Immature natural killer cell (primary cell): Measurements from ENCODE around the gene ATOH8. TPM values are rescaled to one million over a fixed set of nuclear protein-coding genes. Genes with fewer than 3 reads are reported as not detected.

Source experiments
- DNase-seq, 3 donors: peaks; one replicate each; pipeline ENCODE4 v3.0.0; 2022; ENCODE audit warnings: mixed read lengths in 1 of 3
- H3K27ac Mint-ChIP-seq, 6 donors: one replicate each; pipeline ENCODE4 v1.8.0; 2020; ENCODE audit warnings: mixed read lengths in 6 of 6, mild to moderate bottlenecking in 5 of 6, inconsistent platforms in 4 of 6, moderate library complexity in 3 of 6
- H3K27me3 Mint-ChIP-seq, 3 donors: one replicate each; pipeline ENCODE4 v1.8.0; 2020 to 2021; ENCODE audit warnings: low read depth in 3 of 3, mild to moderate bottlenecking in 3 of 3, mixed read lengths in 3 of 3, moderate library complexity in 3 of 3, inconsistent platforms in 1 of 3
- H3K36me3 Mint-ChIP-seq, 3 donors: one replicate each; pipeline ENCODE4 v1.8.0; 2020; ENCODE audit warnings: mixed read lengths in 3 of 3, inconsistent platforms in 2 of 3, mild to moderate bottlenecking in 2 of 3
- H3K4me1 Mint-ChIP-seq, 2 donors: one replicate each; pipeline ENCODE4 v1.8.0; 2020; ENCODE audit warnings: inconsistent platforms in 2 of 2, mild to moderate bottlenecking in 2 of 2, mixed read lengths in 2 of 2, moderate library complexity in 1 of 2
- H3K4me3 Mint-ChIP-seq, 5 donors: one replicate each; pipeline ENCODE4 v1.8.0; 2020; ENCODE audit warnings: mild to moderate bottlenecking in 5 of 5, mixed read lengths in 5 of 5, inconsistent platforms in 3 of 5, moderate library complexity in 3 of 5
- H3K9me3 Mint-ChIP-seq, 6 donors: one replicate each; pipeline ENCODE4 v1.8.0; 2020; ENCODE audit warnings: mild to moderate bottlenecking in 6 of 6, mixed read lengths in 6 of 6, inconsistent platforms in 4 of 6, moderate library complexity in 3 of 6
- polyA plus RNA-seq, 3 donors: library from polyadenylated mRNA; unstranded; fragments of 300-500 nt; fragmentation: Illumina TruSeq; gene quantifications; one replicate each; pipeline ENCODE4 v1.2.3, GENCODE V29; 2021

The ATOH8 gene, protein sequence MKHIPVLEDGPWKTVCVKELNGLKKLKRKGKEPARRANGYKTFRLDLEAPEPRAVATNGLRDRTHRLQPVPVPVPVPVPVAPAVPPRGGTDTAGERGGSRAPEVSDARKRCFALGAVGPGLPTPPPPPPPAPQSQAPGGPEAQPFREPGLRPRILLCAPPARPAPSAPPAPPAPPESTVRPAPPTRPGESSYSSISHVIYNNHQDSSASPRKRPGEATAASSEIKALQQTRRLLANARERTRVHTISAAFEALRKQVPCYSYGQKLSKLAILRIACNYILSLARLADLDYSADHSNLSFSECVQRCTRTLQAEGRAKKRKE
- not detected for polyA plus RNA-seq

DNA sequence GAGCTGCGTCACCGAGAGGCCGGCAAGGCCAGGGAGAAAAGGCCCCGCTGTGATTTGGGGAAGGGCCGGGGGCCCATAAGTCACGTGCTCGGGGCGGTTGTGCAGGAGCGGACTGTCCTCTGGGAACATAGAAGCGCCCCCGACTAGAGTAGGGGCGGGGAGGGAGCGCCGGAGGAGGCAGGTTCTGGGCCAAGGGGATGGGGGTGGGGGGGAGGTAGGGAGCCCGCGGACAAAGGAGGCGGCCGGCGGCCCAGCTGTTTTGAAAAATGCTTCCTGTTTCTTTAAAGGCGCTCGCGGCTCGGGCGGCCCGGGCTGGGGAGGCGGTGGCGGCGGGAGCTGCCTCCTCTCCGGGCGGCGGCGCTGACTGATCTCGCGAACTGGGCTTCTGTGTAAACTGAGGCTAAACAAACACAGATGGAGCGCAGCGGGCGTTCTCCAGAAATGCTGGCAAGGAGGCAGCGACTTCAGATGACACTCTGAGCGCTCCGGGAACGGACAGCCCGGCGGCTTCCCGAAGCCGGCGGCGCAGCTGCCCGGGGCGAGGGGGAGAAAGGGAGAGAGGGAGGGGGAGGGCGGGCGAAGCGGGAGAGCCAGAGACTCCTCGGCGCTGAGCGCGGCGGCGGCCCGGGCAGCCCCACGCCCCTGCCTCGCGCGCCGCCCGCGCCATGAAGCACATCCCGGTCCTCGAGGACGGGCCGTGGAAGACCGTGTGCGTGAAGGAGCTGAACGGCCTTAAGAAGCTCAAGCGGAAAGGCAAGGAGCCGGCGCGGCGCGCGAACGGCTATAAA lies at the start of gene ATOH8:
ATOH8 (plus strand) TSS at position 467 of the 788 bp plus-strand sequence; CDS start at position 666, 199 bp downstream.
- H3K27ac Mint-ChIP-seq = no peak within 1 kb of the TSS
- peaks cover 21 to 34% (median 26%) of the 10 kb centered on the region in 3 donors for H3K27me3 Mint-ChIP-seq
- peak within 1 kb of the TSS; percentile 69 to 84 (median 78) for H3K4me3 Mint-ChIP-seq
- no peaks in the 10 kb centered on the region for H3K9me3 Mint-ChIP-seq
- H3K36me3 Mint-ChIP-seq = no peaks in the 10 kb centered on the region
- DNase-seq = peak in 2 of 3 donors; percentile 21 to 22
- H3K4me1 Mint-ChIP-seq = peaks cover 17 to 18% of the 10 kb centered on the region in 2 donors

DNA sequence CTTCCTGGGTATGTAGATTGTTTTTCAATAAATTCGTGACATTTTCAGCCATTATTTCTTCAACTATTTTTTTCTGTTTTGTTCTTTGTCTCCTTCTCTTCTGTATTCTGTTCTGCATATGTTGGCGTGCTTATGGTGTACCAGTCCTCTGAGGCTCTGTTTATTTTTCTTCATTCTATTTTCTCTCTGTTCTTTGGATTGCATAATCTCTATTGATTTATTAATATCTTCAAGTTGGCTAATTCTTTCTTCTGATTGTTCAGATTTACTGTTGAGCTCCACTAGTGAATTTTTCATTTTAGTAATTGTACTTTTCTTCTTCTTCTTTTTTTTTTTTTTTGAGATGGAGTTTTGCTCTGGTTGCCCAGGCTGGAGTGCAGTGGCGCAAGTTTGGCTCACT lies 49.8 kb upstream of the ATOH8 start:
- no peak for DNase-seq
- Mint-ChIP-seq H3K4me3 (peak overlapping the region; percentile 75 to 90 (median 77)), H3K36me3 (peaks cover 15 to 20% (median 16%) of the 10 kb centered on the region in 3 donors), H3K9me3 (no peaks in the 10 kb centered on the region), H3K27me3 (peaks cover 10 to 13% (median 12%) of the 10 kb centered on the region in 3 donors), H3K4me1 (peaks cover 78 to 85% of the 10 kb centered on the region in 2 donors), H3K27ac (peak overlapping the region; percentile 91 to 98 (median 95))

DNA sequence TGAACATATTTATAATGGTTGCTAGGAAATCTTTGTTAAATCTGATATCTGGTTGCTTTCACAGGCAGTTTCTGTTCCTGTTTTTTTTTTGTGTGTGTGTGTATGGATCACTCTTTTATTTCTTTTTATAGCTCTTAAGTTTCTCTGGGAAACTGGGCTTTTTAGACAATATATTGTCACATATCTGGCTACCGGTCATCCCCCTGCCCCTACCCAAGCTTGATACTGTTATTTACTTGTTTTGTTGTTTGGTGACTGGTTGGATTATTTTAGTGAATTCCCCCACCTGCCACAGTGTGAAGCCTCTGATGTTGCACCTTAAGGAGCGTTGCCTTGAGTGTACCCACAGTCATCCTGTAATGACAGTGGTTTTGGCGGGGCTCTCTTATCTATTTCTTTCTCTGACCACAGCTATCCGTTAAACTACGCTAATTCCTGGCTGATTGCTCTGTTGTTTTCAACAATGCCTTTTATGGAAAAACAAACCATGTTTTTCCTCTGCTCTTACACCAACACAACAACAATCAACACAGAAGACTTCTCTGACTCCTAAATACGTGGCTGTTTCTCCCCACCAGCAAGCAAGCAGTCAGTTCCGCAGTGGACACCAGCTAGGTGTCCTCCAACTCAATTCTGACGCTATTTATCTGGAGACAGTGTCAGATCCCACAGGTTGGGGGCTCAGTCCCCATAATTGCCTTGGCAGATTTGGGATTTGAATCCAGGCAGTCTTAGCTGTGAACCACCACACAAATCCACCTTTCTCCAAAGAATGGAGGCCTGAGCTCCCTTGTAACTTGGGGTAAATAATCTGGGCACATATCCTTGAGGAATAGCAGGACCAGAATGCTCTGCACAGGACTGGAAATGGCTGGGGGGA lies 48.8 kb upstream of the ATOH8 start:
- peak overlapping the region; percentile 75 to 90 (median 77) for H3K4me3 Mint-ChIP-seq
- H3K9me3 Mint-ChIP-seq = no peaks in the 10 kb centered on the region
- peak; percentile 88 to 89 (median 88) for DNase-seq
- H3K27me3 Mint-ChIP-seq = peaks cover 4 to 14% (median 13%) of the 10 kb centered on the region in 3 donors
- H3K36me3 Mint-ChIP-seq = peaks cover 8 to 19% (median 13%) of the 10 kb centered on the region in 3 donors
- peak overlapping the region; percentile 91 to 98 (median 95) for H3K27ac Mint-ChIP-seq
- peaks cover 71 to 75% of the 10 kb centered on the region in 2 donors for H3K4me1 Mint-ChIP-seq

DNA sequence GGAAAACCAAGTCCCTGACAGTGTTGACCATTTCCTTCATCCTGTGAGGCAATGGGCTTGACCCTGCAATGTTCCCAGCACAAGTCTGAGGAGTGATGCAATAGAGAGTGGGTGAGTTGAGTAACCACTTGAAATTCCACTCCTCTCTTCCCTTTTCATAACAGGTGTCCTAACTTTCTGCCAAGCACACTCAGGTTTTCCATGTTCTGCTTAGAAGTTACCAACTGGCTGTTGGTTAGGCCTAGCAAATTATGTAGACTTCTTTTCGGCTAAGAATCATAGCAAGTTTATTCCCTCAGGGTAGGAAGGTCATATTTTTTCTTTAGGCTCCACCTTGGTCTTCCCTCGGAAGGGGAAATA lies 48.1 kb upstream of the ATOH8 start:
- DNase-seq = no peak
- H3K36me3 Mint-ChIP-seq = peaks cover 8 to 19% (median 13%) of the 10 kb centered on the region in 3 donors
- peak overlapping the region; percentile 75 to 90 (median 77) for H3K4me3 Mint-ChIP-seq
- no peaks in the 10 kb centered on the region for H3K9me3 Mint-ChIP-seq
- H3K27me3 Mint-ChIP-seq = peaks cover 4 to 14% (median 13%) of the 10 kb centered on the region in 3 donors
- peak overlapping the region; percentile 91 to 98 (median 95) for H3K27ac Mint-ChIP-seq
- H3K4me1 Mint-ChIP-seq = peaks cover 68 to 69% of the 10 kb centered on the region in 2 donors

DNA sequence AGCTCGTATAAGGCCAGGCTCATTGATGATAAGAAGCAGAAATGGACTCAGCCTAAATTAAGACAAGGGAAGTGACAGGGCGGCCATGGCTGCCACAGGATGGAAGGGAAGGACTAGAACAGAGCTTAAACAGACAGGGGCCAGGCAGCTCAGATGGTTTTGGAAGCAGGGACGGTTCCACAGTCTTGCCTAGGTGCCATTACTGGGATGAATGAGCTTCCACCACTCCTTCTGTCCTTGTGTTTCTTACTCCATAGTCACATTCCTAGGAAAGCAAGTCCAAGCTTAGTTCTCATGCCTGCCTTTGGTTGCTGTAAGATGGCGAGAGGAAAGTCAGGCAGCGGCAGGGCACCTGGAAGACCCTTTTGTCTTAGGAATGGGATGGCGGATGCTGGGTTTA lies 47.7 kb upstream of the ATOH8 start:
- Mint-ChIP-seq H3K4me3 (peak overlapping the region; percentile 75 to 90 (median 77)), H3K27me3 (peaks cover 4 to 14% (median 13%) of the 10 kb centered on the region in 3 donors)

DNA sequence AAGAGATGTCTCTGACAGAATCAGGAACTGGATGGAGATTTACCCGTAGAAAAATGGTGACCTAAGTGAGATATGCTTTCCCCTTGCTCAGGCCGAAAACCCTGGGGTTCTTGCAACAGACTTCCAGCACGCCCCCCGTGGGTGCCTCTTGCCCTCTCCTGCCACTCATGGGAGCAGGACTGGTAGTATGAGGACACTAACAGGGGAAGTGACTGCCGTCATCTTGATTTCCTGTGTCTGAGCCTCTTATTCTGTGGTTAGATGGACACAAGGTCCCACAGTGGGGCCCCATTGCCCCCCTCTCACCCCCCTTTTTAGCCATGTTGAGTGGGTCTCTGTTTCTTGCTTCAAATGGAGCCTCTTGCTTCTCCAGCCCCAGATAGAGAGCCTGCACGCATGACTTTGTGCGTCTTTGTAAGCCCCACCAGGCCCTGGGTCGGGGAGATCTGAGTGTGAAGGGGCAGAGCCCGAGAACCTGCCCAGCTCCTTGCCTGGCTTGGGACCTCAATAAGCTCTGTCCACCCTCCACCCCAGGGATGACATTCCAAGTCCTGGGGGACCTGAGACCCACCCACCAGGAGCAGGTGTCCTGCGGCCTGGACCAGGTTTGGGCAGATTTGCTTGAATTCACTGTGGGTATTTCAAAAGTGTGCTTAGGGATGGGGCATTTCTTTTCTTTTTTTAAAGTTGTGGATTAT lies 47.0 kb upstream of the ATOH8 start:
- Mint-ChIP-seq H3K27ac (peak overlapping the region; percentile 91 to 98 (median 95)), H3K4me1 (peaks cover 57 to 58% of the 10 kb centered on the region in 2 donors), H3K36me3 (peaks cover 8 to 19% (median 13%) of the 10 kb centered on the region in 3 donors), H3K27me3 (peaks cover 4 to 14% (median 13%) of the 10 kb centered on the region in 3 donors), H3K9me3 (no peaks in the 10 kb centered on the region), H3K4me3 (peak overlapping the region; percentile 75 to 90 (median 77))
- peak; percentile 69 to 73 (median 71) for DNase-seq

More for the DNA sequence above, 47.7 kb upstream of the ATOH8 start:
- Mint-ChIP-seq H3K4me1 (peaks cover 64 to 65% of the 10 kb centered on the region in 2 donors), H3K27ac (peak overlapping the region; percentile 91 to 98 (median 95)), H3K9me3 (no peaks in the 10 kb centered on the region), H3K36me3 (peaks cover 8 to 19% (median 13%) of the 10 kb centered on the region in 3 donors)
- DNase-seq = no peak

DNA sequence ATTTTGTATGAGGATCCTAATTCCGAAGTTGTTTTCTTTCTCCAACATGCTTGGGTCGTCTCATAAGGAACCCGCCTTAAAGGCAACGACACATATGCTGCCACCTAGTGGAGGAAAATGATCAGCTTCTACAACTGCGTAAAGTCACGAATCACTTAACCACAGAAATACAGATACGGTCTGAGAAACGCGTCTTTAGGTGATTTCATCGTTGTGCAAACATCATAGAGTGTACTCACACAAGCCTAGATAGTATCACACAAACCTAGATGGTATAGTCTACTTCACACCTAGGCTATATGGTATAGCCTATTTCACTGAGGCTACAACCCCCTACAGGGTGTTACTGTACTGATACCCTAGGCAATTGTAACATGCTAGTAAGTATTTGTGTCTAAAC lies 46.5 kb upstream of the ATOH8 start:
- Mint-ChIP-seq H3K27ac (peak overlapping the region; percentile 91 to 98 (median 95)), H3K36me3 (peaks cover 8 to 19% (median 13%) of the 10 kb centered on the region in 3 donors), H3K27me3 (peaks cover 4 to 14% (median 13%) of the 10 kb centered on the region in 3 donors), H3K4me3 (peak overlapping the region; percentile 75 to 90 (median 77)), H3K4me1 (peaks cover 52 to 53% of the 10 kb centered on the region in 2 donors), H3K9me3 (no peaks in the 10 kb centered on the region)
- DNase-seq = peak; percentile 82 to 87 (median 85)

DNA sequence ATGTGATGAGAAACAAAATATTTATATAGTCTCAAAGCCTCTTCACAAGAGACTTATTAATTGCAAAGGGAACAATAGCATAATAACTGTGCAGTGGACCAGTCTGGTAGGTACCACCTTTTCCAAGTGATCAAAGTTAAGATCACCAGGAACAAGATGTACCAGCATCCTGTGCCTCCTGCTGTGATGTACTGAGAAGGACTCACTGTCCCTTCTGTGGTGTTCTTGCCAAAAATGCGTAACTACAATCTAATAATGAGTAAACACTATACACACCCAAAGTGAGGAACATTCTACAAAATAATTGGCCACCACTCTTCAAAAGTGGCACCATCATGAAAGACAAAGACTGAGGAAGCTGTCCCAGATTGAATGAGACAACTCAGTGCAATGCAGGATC lies 45.1 kb upstream of the ATOH8 start:
- peak overlapping the region in 1 of 6 donors; percentile 60 for H3K27ac Mint-ChIP-seq
- DNase-seq = no peak
- no peak overlapping the region for H3K4me3 Mint-ChIP-seq
- peaks cover 38 to 39% of the 10 kb centered on the region in 2 donors for H3K4me1 Mint-ChIP-seq
- no peaks in the 10 kb centered on the region for H3K9me3 Mint-ChIP-seq
- peaks cover 4 to 11% (median 9%) of the 10 kb centered on the region in 3 donors for H3K27me3 Mint-ChIP-seq
- H3K36me3 Mint-ChIP-seq = peaks cover 8 to 19% (median 13%) of the 10 kb centered on the region in 3 donors

DNA sequence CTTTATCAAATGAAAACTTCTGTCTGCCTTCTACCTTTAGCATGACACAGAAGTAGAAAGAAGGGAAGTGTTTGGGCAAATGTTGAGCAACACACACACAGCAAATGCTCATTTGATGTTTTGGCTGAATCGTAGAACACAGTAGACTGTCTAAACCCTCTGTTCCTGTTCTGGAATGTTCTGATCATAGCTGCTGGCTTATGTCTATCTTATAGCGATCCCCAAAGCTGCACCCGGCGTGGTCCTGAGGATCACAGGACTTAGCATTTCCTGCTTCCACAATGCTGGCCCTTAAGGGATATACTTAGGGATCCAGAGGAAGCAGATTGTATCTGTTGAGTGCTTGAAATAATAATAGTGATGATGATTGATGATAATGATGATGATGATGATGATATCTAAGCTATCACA lies 44.4 kb upstream of the ATOH8 start:
- peaks cover 4 to 10% (median 9%) of the 10 kb centered on the region in 3 donors for H3K27me3 Mint-ChIP-seq
- peak overlapping the region in 2 of 6 donors; percentile 42 to 56 for H3K27ac Mint-ChIP-seq
- peaks cover 32 to 35% of the 10 kb centered on the region in 2 donors for H3K4me1 Mint-ChIP-seq
- no peak overlapping the region for H3K4me3 Mint-ChIP-seq
- H3K9me3 Mint-ChIP-seq = no peaks in the 10 kb centered on the region
- H3K36me3 Mint-ChIP-seq = peaks cover 4 to 15% (median 8%) of the 10 kb centered on the region in 3 donors
- DNase-seq = no peak

DNA sequence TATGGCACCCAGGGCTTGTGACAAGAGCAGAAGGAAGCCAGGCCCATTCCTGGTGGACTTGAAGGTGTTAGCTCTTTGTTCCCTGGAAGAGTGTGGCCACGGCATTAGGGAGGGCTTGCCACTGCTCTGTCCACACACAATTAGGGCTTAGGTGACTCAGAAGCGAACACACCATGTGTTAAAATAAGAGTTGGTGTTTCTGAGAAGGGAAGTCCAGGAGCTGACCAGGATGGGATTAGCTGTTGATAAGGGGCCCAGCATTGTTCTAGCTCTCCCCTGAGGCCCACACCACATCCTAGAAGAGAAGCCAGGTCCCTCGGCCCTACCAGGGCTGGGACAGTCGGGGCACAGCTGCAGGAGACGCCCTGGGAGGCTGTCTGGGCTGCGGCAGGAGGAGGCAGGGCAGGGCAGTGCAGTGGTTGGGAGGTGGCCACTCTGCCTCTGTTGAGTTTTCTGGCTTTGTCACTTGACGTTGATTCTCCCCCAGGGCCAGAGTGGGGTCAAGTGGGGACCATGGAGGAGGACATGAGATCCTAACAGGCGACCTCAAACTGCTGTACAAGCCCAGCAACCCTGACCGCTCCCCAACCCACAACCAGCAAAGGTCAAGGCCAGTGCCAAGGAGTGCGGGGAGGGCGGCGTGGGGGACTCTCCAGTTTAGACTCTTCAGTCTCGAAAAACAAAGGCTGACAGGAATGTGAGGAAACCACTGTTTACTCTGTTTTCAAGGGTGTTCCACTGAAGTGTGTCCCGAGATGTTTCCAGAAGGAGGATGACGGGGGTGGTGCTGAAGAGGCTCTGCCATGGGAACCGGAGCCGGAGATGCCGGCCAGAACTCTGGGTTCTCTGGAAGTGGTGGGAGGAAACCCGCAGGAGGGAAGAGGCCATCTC lies 42.9 kb upstream of the ATOH8 start:
- no peak overlapping the region for H3K27ac Mint-ChIP-seq
- peaks cover 4 to 12% (median 4%) of the 10 kb centered on the region in 3 donors for H3K36me3 Mint-ChIP-seq
- peaks cover 26 to 28% of the 10 kb centered on the region in 2 donors for H3K4me1 Mint-ChIP-seq
- no peaks in the 10 kb centered on the region for H3K9me3 Mint-ChIP-seq
- no peak for DNase-seq
- peaks cover 0 to 4% (median 4%) of the 10 kb centered on the region in 3 donors for H3K27me3 Mint-ChIP-seq
- H3K4me3 Mint-ChIP-seq = no peak overlapping the region

DNA sequence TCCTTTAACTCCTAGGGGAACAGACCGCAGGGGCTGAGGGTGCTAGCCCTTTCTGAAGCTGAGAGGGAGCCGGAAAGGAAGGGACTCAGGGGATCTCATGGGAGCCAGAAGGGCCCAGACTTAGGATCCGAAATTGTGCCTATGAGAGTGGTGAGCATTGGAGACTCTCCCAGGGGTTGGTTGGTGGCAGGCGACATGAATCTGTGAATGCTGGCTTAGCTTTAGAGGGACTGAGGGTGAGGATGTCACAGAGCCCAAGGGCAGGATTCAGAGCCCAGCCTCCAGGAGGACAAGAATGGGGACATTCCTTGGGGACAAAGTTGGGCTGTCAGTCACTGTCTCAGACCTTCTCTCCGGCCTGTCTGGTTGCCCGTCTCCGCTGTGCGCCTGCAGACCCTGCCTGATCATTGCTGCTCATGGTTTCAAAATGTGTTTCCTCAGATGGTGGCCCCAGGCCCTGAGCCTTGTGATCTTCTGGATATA lies 42.2 kb upstream of the ATOH8 start:
- no peaks in the 10 kb centered on the region for H3K9me3 Mint-ChIP-seq
- H3K27me3 Mint-ChIP-seq = peaks cover 0 to 4% (median under 1%) of the 10 kb centered on the region in 3 donors
- peaks cover 4 to 14% (median 4%) of the 10 kb centered on the region in 3 donors for H3K36me3 Mint-ChIP-seq
- no peak overlapping the region for H3K27ac Mint-ChIP-seq
- peaks cover 19 to 21% of the 10 kb centered on the region in 2 donors for H3K4me1 Mint-ChIP-seq
- no peak for DNase-seq
- H3K4me3 Mint-ChIP-seq = no peak overlapping the region
